Hepatocyte (in vitro differentiated cells): ENCODE data around the gene EHBP1.

ENCODE experiments used
- CTCF ChIP-seq: fragments of 200-600 bp; sonication (generic); IDR thresholded peaks from 2 replicates; pipeline ENCODE4 v1.5.1; 2016; ENCODE audit warnings: antibody characterized with exemption, mild to moderate bottlenecking; ENCODE audit not compliant: poor library complexity
- EZH2phosphoT487 ChIP-seq: fragments of 200-600 bp; sonication (generic); IDR thresholded peaks from one replicate; pipeline ENCODE4 v1.6.1; 2018; ENCODE audit warnings: antibody characterized with exemption, mild to moderate bottlenecking, low read depth, moderate library complexity; ENCODE audit not compliant: unreplicated experiment, severe bottlenecking

DNA sequence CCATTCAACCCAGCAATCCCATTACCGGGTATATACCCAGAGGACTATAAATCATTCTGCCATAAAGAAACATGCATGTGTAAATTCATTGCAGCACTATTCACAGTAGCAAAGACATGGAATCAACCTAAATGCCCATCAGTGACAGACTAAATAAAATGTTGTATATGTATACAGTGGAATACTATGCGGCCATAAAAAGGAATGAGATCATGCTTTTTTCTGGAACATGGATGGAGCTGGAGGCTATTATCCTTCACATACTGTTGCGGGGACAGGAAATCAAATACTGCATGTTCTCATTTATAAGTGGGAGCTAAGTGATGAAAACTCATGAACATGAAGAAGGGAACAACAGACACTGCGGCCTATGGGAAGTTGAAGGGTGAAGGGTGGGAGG is 65.1 kb downstream of the EHBP1 start:
- no peak for TF ChIP-seq CTCF
- no peak for TF ChIP-seq EZH2phosphoT487
